ENCODE results near the gene VOPP1. TPM values are rescaled to one million over a fixed set of nuclear protein-coding genes. Genes with fewer than 3 reads are reported as not detected.

VOPP1 gene
- total and polyA plus RNA-seq, 2 donors (not counting 3 experiments of a cell fraction or from before 2014, with no cell fraction given), result 85.6 to 154 TPM

- Histone ChIP-seq H4K20me1 (replicated peaks; ENCODE audit: control insufficient read depth, extremely low read depth, insufficient read depth, low read length) (peaks cover 13% of the 10 kb centered on the region), H3K36me3 (ENCODE audit: control insufficient read depth in 2 of 2, extremely low read depth in 1 of 2, insufficient read depth in 2 of 2, low read length in 2 of 2) (no peaks in the 10 kb centered on the region), H3K27ac (ENCODE audit: insufficient read depth, low read depth, low read length) (no peak overlapping the region), H2AFZ (ENCODE audit: low read depth, low read length) (no peak overlapping the region), H3K4me1 (ENCODE audit: control insufficient read depth, extremely low read depth, insufficient read depth, low read length) (peaks cover 18% of the 10 kb centered on the region), H3K4me2 (ENCODE audit: insufficient read depth, low read length) (no peak overlapping the region), H3K9me1 (replicated peaks; ENCODE audit: control insufficient read depth, extremely low read depth, insufficient read depth, low read length) (no peaks in the 10 kb centered on the region), H3K79me2 (ENCODE audit: control insufficient read depth, insufficient read depth, low read length) (peaks cover 94% of the 10 kb centered on the region), H3K27me3 (ENCODE audit: control insufficient read depth in 2 of 2, insufficient read depth in 2 of 2, low read length in 2 of 2) (no peaks in the 10 kb centered on the region), H3K9me3 (replicated peaks; ENCODE audit: control insufficient read depth, insufficient read depth, low read length) (no peaks in the 10 kb centered on the region), H3K4me3 (replicated peaks in 1 of 3; ENCODE audit: insufficient read depth in 1 of 3, low read depth in 1 of 3, low read length in 3 of 3) (no peak overlapping the region), H3K9ac (replicated peaks; ENCODE audit: extremely low read depth, insufficient read depth, low read length) (no peak overlapping the region)
- TF ChIP-seq CTCF (IDR thresholded peaks at IDR 0.05; ENCODE audit: extremely low read depth in 1 of 2, insufficient read depth in 1 of 2, low read depth in 1 of 2, low read length in 2 of 2), result no peak
- no peak for TF ChIP-seq POLR2AphosphoS5 (IDR thresholded peaks at IDR 0.05; ENCODE audit: insufficient read depth, low read depth, low read length)
- TF ChIP-seq EZH2 (IDR thresholded peaks at IDR 0.05; ENCODE audit: borderline replicate concordance, low read depth, low read length, severe bottlenecking), result no peak
- DNase-seq (ENCODE audit: low read depth, low spot score), result no peak
- POLR2A ChIA-PET, result no interaction called here
- no TSS peak for BruUV-seq (replicated peaks)
- CTCF ChIA-PET, result no interaction called here
- FAIRE-seq, result no peak
- intact Hi-C loops (cut with micrococcal nuclease) (no loop called here), dilution Hi-C loops (cut with MboI; ENCODE audit: extremely low pct_ligation_motif_present, low sequenced_read_pairs) (no loop called here)
Measured at GRCh38 chr7:55537458-55537990, 34.8 kb downstream of the VOPP1 start.

DNA sequence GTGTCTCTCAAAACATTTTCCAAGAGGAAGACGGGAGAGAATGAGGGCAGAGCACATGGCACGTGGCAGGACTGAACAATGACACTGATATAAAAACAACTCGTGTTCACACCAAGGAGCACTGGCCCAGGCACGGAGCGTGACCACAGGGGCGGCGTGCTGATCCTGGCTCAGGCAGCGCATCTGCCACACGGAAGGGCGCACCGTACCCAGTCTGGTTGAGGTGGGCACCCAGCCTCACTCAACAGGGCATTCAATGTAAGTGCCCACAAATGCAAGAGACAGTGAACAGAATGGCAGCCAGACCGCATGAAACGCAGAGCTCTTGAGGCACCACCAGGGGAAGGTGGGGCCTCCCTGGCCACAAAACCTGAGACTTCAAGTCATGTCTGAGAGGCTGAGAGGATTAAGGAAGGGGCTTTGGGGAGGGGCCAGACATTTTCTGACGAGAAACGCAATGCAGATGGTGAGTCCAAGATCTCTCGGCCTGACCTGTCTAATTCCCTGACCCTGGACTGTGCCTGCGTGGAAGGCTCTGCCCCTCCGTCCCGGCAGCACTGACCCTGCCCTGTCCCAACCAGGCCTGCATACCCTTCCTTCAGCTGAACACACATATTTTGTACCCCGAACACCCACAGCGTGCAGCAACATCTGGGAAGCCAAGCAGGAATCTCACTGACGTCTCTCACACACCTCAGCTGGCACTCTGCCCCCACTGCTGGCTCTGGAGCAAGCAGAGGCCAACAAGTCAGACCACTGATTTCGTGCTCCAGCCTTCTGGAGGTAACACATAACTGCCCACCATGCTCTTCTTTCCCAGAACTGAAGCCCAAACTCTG lies 35.5 kb downstream of the VOPP1 start:
- no peaks in the 10 kb centered on the region for H3K27me3 ChIP-seq (ENCODE audit: control insufficient read depth in 2 of 2, insufficient read depth in 2 of 2, low read length in 2 of 2)
- intact Hi-C loops (cut with micrococcal nuclease) (no loop called here), dilution Hi-C loops (cut with MboI; ENCODE audit: extremely low pct_ligation_motif_present, low sequenced_read_pairs) (no loop called here)
- CTCF ChIA-PET, result no interaction called here
- peaks cover 13% of the 10 kb centered on the region for H4K20me1 ChIP-seq (replicated peaks; ENCODE audit: control insufficient read depth, extremely low read depth, insufficient read depth, low read length)
- H2AFZ ChIP-seq (ENCODE audit: low read depth, low read length), result no peak overlapping the region
- POLR2A ChIA-PET, result no interaction called here
- no peak overlapping the region for H3K4me3 ChIP-seq (replicated peaks in 1 of 3; ENCODE audit: insufficient read depth in 1 of 3, low read depth in 1 of 3, low read length in 3 of 3)
- H3K4me1 ChIP-seq (ENCODE audit: control insufficient read depth, extremely low read depth, insufficient read depth, low read length), result peaks cover 12% of the 10 kb centered on the region
- H3K79me2 ChIP-seq (ENCODE audit: control insufficient read depth, insufficient read depth, low read length), result peaks cover 94% of the 10 kb centered on the region
- H3K9me3 ChIP-seq (replicated peaks; ENCODE audit: control insufficient read depth, insufficient read depth, low read length), result no peaks in the 10 kb centered on the region
- no peak for FAIRE-seq
- no peak overlapping the region for H3K4me2 ChIP-seq (ENCODE audit: insufficient read depth, low read length)
- H3K9me1 ChIP-seq (replicated peaks; ENCODE audit: control insufficient read depth, extremely low read depth, insufficient read depth, low read length), result no peaks in the 10 kb centered on the region
- H3K9ac ChIP-seq (replicated peaks; ENCODE audit: extremely low read depth, insufficient read depth, low read length), result no peak overlapping the region
- H3K36me3 ChIP-seq (ENCODE audit: control insufficient read depth in 2 of 2, extremely low read depth in 1 of 2, insufficient read depth in 2 of 2, low read length in 2 of 2), result no peaks in the 10 kb centered on the region
- TF ChIP-seq JUN (IDR thresholded peaks at IDR 0.05; ENCODE audit: borderline replicate concordance, insufficient read depth, insufficient read length, low read depth) (no peak), MYC (IDR thresholded peaks at IDR 0.05; ENCODE audit: low read depth, low read length) (no peak), POLR2AphosphoS5 (IDR thresholded peaks at IDR 0.05; ENCODE audit: insufficient read depth, low read depth, low read length) (no peak), FOS (IDR thresholded peaks at IDR 0.05; ENCODE audit: borderline replicate concordance, insufficient read depth, low read length) (no peak), POLR2A (IDR thresholded peaks at IDR 0.05; ENCODE audit: low read depth, low read length) (no peak), EZH2 (IDR thresholded peaks at IDR 0.05; ENCODE audit: borderline replicate concordance, low read depth, low read length, severe bottlenecking) (no peak), GATA2 (IDR thresholded peaks at IDR 0.05; ENCODE audit: insufficient read depth, insufficient read length, low read depth, low read length) (no peak), CTCF (IDR thresholded peaks at IDR 0.05; ENCODE audit: extremely low read depth in 1 of 2, insufficient read depth in 1 of 2, low read depth in 1 of 2, low read length in 2 of 2) (no peak), MAX (IDR thresholded peaks at IDR 0.05; ENCODE audit: insufficient read depth, insufficient read length) (no peak)
- no TSS peak for BruUV-seq (replicated peaks)
- no peak for DNase-seq (ENCODE audit: low read depth, low spot score)
- no peak overlapping the region for H3K27ac ChIP-seq (ENCODE audit: insufficient read depth, low read depth, low read length)
